GM21360 (cell line): Measurements from ENCODE around the gene LHFPL3.

ENCODE experiments used
- ATAC-seq: cut with Tn5 transposase; IDR thresholded peaks from one replicate; pipeline ENCODE4 v1.9.1; 2021; ENCODE audit warnings: mild to moderate bottlenecking, moderate library complexity; ENCODE audit not compliant: unreplicated experiment

Gene LHFPL3

GRCh38 chr7:104371216-104371979, 43.0 kb downstream of the LHFPL3 start:
- ATAC-seq, result no peak

DNA sequence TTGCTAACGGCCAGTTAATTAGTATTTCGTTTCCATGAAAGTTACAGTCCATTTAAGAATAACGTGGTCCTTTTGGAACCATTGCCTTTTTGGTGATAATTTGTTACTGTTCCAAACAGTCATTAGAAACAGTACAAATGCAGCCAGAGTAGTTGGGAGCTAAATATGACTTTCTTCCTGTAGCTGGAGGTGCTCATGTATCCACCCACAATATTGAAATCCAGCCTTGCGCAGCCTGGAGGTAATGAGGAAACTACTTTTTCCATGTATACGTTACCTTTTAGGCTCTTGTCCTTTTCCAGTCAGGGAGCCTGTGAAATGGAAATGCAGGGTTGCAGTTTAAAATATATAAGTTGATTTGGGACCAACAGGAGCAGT, 43.6 kb downstream of the LHFPL3 start:
- ATAC-seq, result no peak

- no peak for ATAC-seq
Measured at GRCh38 chr7:104382616-104383015, 54.2 kb downstream of the LHFPL3 start.

DNA sequence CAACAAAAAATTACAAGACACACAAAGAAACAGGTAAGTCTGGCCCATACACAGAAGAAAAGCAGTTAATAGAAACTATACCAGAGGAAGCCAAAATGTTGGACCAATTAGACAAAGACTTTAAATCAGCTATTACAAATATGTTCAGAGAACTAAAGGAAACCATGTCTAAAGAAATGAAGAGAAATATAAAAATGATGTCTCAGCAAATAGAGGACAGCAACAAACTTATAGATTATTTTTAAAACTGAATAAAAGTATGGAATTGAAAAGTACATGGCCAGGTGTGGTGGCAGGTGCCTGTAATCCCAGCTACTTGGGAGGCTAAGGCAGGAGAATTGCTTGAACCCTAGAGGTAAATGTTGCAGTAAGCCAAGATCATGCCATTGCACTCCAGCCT, 58.5 kb downstream of the LHFPL3 start:
- no peak for ATAC-seq

- no peak for ATAC-seq
Measured at GRCh38 chr7:104388222-104388621, 59.8 kb downstream of the LHFPL3 start.

DNA sequence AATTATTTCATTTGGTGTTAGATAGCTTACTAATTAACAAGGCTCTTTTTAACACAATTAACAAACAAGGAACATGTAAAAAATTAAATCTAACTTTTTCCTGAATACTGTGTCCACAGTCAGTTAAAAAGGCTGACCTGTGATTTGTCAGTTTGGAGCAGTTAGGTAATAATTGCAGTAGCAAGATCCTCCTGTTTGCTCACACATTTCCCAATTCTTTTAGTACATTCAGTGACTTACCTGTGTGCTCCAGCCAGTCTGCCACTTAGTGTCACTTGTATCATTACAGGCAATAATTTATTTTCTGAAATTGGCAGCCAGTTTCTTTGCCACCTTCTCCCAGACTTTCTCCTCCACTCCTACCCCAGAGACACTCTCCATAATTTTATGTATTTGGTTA, 66.8 kb downstream of the LHFPL3 start:
- no peak for ATAC-seq

GRCh38 chr7:104397442-104397841, 69.0 kb downstream of the LHFPL3 start:
- no peak for ATAC-seq

GRCh38 chr7:104408371-104408770, 80.0 kb downstream of the LHFPL3 start:
- ATAC-seq, result no peak

DNA sequence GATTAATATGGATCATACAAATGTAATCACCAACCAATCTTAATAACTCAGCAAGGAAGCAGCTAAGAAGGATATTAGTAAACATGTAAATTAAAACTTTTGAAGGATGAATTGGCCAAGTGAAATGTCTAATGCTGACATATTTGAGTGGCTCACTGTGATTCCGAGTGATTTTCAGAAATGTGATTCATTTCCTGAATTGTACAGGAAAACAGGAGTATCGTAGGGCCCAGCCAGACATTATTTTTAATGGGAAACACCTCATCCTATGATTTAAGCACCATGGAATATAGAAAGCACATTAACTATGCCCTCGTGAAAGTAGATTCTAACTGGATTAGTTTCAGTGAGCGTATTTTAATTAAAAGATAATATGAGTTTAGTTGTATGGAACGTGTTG, 82.3 kb downstream of the LHFPL3 start:
- no peak for ATAC-seq

DNA sequence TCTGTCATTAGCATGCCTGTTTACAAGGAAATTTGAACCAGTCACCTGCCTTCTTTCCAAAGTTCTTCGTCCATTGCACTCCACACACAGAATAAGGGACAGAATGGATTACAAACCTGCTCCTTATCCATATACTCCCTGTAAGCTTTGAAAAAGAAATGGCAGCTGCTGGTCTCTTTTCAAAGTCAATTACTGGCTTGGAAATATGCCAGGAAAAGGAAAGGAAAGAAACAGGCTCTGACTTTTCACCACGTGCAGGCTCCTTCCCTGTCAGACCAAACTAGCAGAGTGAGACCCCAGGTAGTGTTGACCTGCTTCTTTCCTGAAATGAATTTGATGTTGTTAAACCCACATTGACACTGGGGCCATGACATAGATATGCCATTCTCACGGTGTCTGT, 84.5 kb downstream of the LHFPL3 start:
- ATAC-seq, result no peak

- ATAC-seq, result no peak
Measured at GRCh38 chr7:104414216-104414615, 85.8 kb downstream of the LHFPL3 start.

GRCh38 chr7:104415700-104416099, 87.3 kb downstream of the LHFPL3 start:
- no peak for ATAC-seq

- ATAC-seq, result no peak
Measured at GRCh38 chr7:104416866-104417393, 88.5 kb downstream of the LHFPL3 start.

DNA sequence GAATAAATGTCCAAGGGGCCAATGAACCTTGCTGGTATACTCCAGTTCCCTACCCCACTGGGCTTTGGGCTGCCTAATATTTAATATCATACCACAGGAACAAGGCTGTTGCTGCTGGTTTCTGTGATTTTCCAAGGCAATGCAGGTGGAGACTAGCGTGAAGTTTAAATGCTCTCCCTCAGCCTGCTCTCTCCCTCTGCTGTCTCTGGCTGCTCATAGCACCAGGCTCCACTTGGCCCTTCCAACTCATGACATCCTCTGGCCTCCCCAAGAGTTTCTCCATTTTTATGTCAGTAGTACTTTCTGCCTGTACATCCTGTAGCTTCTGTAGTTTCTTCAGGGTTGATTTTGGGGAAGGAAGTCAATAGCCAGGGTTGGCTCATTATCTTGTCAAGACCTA, 103.5 kb downstream of the LHFPL3 start:
- ATAC-seq, result no peak

GRCh38 chr7:104434129-104434528, 105.7 kb downstream of the LHFPL3 start:
- no peak for ATAC-seq

- no peak for ATAC-seq
Measured at GRCh38 chr7:104442481-104442880, 114.1 kb downstream of the LHFPL3 start.

DNA sequence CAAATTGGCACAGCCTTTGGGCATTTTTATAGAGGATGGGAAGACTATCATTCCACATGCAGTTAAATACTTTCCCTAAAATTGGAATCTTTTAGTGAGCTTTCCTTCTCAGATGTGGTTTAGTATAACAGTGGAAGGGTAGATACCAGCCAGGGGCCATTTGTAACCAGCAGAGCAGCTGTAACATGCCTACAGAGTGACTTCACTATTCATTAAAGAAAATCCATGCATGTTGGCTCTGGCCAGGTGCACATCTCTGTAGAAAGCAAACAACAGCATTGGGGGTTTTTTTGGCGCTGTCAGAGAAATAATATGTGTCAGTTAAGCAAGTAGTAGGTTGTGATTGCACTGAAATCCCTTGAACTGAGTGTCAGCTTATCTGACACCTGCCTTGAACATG, 115.6 kb downstream of the LHFPL3 start:
- ATAC-seq, result no peak

DNA sequence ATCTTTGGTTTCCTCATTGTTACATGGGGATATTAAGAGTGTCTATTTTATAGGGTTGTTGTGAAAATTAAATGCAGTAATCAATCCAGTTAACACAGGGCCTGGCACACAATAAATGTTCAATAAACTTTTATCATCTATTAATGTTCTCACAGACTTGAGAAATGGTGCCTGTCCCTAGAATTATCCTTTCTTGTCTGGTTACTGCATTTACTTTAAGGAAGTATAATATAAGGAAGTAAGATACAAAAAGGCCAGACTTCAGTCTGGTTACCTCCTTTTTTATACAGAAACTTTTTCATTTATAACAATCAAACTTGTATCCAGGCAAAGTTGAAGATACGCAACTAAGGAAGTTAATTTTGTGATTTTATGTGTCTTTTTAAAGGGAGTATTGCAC, 117.0 kb downstream of the LHFPL3 start:
- ATAC-seq, result no peak

DNA sequence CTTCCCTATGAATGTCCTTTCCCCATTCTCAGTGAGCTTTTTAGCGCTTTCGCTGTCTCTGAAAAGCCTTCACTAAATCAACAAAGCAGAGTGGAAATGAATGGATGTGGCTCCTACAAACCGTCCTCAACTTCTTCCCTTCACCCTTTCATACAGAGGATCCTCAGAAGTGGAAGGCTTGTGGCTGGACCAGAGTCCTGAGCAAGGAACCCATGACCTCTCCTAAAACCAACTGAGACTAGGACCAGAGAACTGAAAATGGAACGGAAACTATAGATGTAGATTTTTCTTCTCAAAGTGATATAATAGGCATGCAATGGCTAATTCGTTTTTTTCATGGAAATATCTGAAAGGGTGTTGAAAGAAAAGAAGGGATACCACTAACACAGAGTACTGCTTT, 122.5 kb downstream of the LHFPL3 start:
- no peak for ATAC-seq

GRCh38 chr7:104453190-104453589, 124.8 kb downstream of the LHFPL3 start:
- no peak for ATAC-seq

DNA sequence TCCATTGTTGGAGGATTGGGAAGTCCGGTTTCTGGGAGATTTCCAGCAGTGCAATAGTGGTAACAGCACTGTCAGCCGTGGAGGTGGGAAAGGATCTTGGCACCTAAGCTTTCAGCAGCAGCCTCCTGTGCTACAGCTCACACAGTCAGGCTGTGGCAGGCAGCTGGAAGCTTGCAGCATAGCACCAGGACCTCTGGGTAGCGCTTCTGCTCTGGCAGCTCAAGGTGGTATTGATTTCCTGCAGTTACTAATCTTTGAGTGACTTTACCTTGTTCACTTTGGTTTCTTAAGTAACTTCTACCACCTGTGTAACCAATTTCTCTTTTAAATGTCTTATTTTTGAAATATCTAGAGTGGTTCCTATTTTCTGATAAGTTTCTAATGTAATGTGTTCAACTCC, 130.5 kb downstream of the LHFPL3 start:
- no peak for ATAC-seq

GRCh38 chr7:104469166-104469820, 140.9 kb downstream of the LHFPL3 start:
- no peak for ATAC-seq
